Ecto neural progenitor cell (in vitro differentiated cells): ENCODE results near the gene UQCC2.

Experiments used
- DNase-seq: peaks from one replicate; pipeline ENCODE4 v3.0.0-alpha.2; 2018; ENCODE audit warnings: low spot score

The UQCC2 gene

GRCh38 chr6:33744001-33744848, 32.7 kb upstream of the UQCC2 start:
- peak; percentile 87 for DNase-seq

- DNase-seq, result no peak
Observed at GRCh38 chr6:33742837-33743236, 31.3 kb upstream of the UQCC2 start.

GRCh38 chr6:33742092-33742491, 30.6 kb upstream of the UQCC2 start:
- no peak for DNase-seq

- DNase-seq, result no peak
Observed at GRCh38 chr6:33740794-33741193, 29.3 kb upstream of the UQCC2 start.

- DNase-seq, result no peak
Observed at GRCh38 chr6:33740204-33740608, 28.7 kb upstream of the UQCC2 start.

- no peak for DNase-seq
Observed at GRCh38 chr6:33739571-33739970, 28.1 kb upstream of the UQCC2 start.

GRCh38 chr6:33738879-33739278, 27.4 kb upstream of the UQCC2 start:
- DNase-seq, result no peak

GRCh38 chr6:33738153-33738552, 26.7 kb upstream of the UQCC2 start:
- DNase-seq, result no peak

- DNase-seq, result no peak
Observed at GRCh38 chr6:33737267-33738026, 25.9 kb upstream of the UQCC2 start.

- DNase-seq, result no peak
Observed at GRCh38 chr6:33735216-33735615, 23.7 kb upstream of the UQCC2 start.

GRCh38 chr6:33733709-33734007, 22.2 kb upstream of the UQCC2 start:
- DNase-seq, result no peak

- no peak for DNase-seq
Observed at GRCh38 chr6:33732817-33733708, 21.6 kb upstream of the UQCC2 start.

GRCh38 chr6:33732385-33732784, 20.9 kb upstream of the UQCC2 start:
- DNase-seq, result no peak

GRCh38 chr6:33731751-33732282, 20.3 kb upstream of the UQCC2 start:
- DNase-seq, result no peak

GRCh38 chr6:33731035-33731434, 19.5 kb upstream of the UQCC2 start:
- DNase-seq, result no peak

GRCh38 chr6:33730611-33731010, 19.1 kb upstream of the UQCC2 start:
- DNase-seq, result no peak

GRCh38 chr6:33729059-33729458, 17.6 kb upstream of the UQCC2 start:
- DNase-seq, result no peak

GRCh38 chr6:33728438-33728837, 16.9 kb upstream of the UQCC2 start:
- no peak for DNase-seq

GRCh38 chr6:33727932-33728331, 16.4 kb upstream of the UQCC2 start:
- DNase-seq, result no peak

- DNase-seq, result no peak
Observed at GRCh38 chr6:33727126-33727525, 15.6 kb upstream of the UQCC2 start.

GRCh38 chr6:33726696-33727095, 15.2 kb upstream of the UQCC2 start:
- no peak for DNase-seq
